Neuronal stem cell (in vitro differentiated cells): Measurements from ENCODE around the gene ASPM.

Experiments used
- DNase-seq: peaks from one replicate; pipeline ENCODE4 v3.0.0-alpha.2; 2013; ENCODE audit warnings: low spot score
- H2AFZ ChIP-seq: one replicate; pipeline ENCODE4 v1.6.1; 2013; ENCODE audit warnings: mild to moderate bottlenecking, low read length, inconsistent platforms
- H2AK5ac ChIP-seq: 2 replicates; pipeline ENCODE4 v1.6.1; 2013; ENCODE audit warnings: low read depth, mild to moderate bottlenecking, inconsistent platforms, low read length, moderate library complexity, mixed read lengths
- H2BK120ac ChIP-seq: 2 replicates; pipeline ENCODE4 v1.6.1; 2013; ENCODE audit warnings: low read depth, mild to moderate bottlenecking, inconsistent platforms, low read length, moderate library complexity, mixed read lengths
- H2BK12ac ChIP-seq: one replicate; pipeline ENCODE4 v1.6.1; 2013; ENCODE audit warnings: low read length, inconsistent platforms
- H2BK15ac ChIP-seq: 2 replicates; pipeline ENCODE4 v1.6.1; 2013; ENCODE audit warnings: mild to moderate bottlenecking, low read length, inconsistent platforms, mixed read lengths
- H2BK5ac ChIP-seq: one replicate; pipeline ENCODE4 v1.6.1; 2013; ENCODE audit warnings: inconsistent platforms, mild to moderate bottlenecking, low read length, moderate library complexity
- H3K14ac ChIP-seq: one replicate; pipeline ENCODE4 v1.6.1; 2013; ENCODE audit warnings: low read length, inconsistent platforms
- H3K18ac ChIP-seq: 2 replicates; pipeline ENCODE4 v1.6.1; 2013; ENCODE audit warnings: low read length, inconsistent platforms
- H3K23ac ChIP-seq: 2 replicates; pipeline ENCODE4 v1.6.1; 2013; ENCODE audit warnings: low read depth, mild to moderate bottlenecking, mixed read lengths, low read length, inconsistent platforms; ENCODE audit not compliant: poor library complexity
- H3K27ac ChIP-seq: replicated peaks from 3 replicates; pipeline ENCODE4 v1.5.1; 2013; ENCODE audit warnings: low read length, inconsistent platforms
- H3K27me3 ChIP-seq, 3 experiments: 2 replicates each; pipeline ENCODE4 v1.6.1; 2013; ENCODE audit warnings: low read length in 3 of 3, mild to moderate bottlenecking in 2 of 3, inconsistent platforms in 1 of 3, low read depth in 1 of 3, mixed read lengths in 1 of 3, moderate library complexity in 1 of 3; ENCODE audit not compliant: control insufficient read depth in 3 of 3, insufficient read depth in 3 of 3
- H3K36me3 ChIP-seq, 2 donors: replicated peaks in 1 of 2; 2 replicates each; pipeline ENCODE4 v1.6.1; 2013; ENCODE audit warnings: low read length in 2 of 2; ENCODE audit not compliant: control insufficient read depth in 2 of 2, insufficient read depth in 2 of 2
- H3K4ac ChIP-seq: 2 replicates; pipeline ENCODE4 v1.6.1; 2013; ENCODE audit warnings: inconsistent platforms, mild to moderate bottlenecking, low read length, moderate library complexity
- H3K4me1 ChIP-seq, 2 donors: 1 replicate in 1 of 2; 2 replicates in 1 of 2; pipeline ENCODE4 v1.6.1; 2013; ENCODE audit warnings: low read length in 2 of 2, low read depth in 1 of 2; ENCODE audit not compliant: control insufficient read depth in 2 of 2, insufficient read depth in 1 of 2
- H3K4me2 ChIP-seq: one replicate; pipeline ENCODE4 v1.6.1; 2013; ENCODE audit warnings: mild to moderate bottlenecking, low read length, inconsistent platforms; ENCODE audit not compliant: insufficient read depth, poor library complexity, severe bottlenecking
- H3K4me3 ChIP-seq, 2 donors: 2 replicates each; pipeline ENCODE4 v1.5.1; 2013; ENCODE audit warnings: low read length in 2 of 2, mild to moderate bottlenecking in 2 of 2, inconsistent platforms in 1 of 2, moderate library complexity in 1 of 2
- H3K79me1 ChIP-seq: one replicate; pipeline ENCODE4 v1.6.1; 2013; ENCODE audit warnings: low read depth, mild to moderate bottlenecking, inconsistent platforms, low read length, moderate library complexity
- H3K9ac ChIP-seq: one replicate; pipeline ENCODE4 v1.6.1; 2013; ENCODE audit warnings: mild to moderate bottlenecking, low read depth, low read length, inconsistent platforms; ENCODE audit not compliant: poor library complexity
- H3K9me3 ChIP-seq, 2 donors: replicated peaks in 1 of 2; 2 replicates each; pipeline versions ENCODE3 to v1.6.1; 2013; ENCODE audit warnings: low read length in 2 of 2, mild to moderate bottlenecking in 2 of 2, inconsistent platforms in 1 of 2, low read depth in 1 of 2, mixed read lengths in 1 of 2, moderate library complexity in 1 of 2; ENCODE audit not compliant: control insufficient read depth in 2 of 2, insufficient read depth in 1 of 2
- H4K8ac ChIP-seq: one replicate; pipeline ENCODE4 v1.6.1; 2013; ENCODE audit warnings: low read depth, mild to moderate bottlenecking, inconsistent platforms, low read length, moderate library complexity
- H4K91ac ChIP-seq: one replicate; pipeline ENCODE4 v1.6.1; 2013; ENCODE audit warnings: low read length, low read depth, mild to moderate bottlenecking, inconsistent platforms; ENCODE audit not compliant: poor library complexity
- WGBS, 2 donors: extraction: QIAGEN DNeasy Blood & Tissue Kit; methylation state at CpG; one replicate each; pipeline ENCODE4 v1.1.7; 2013; ENCODE audit warnings: missing lambda C conversion rate in 2 of 2, mixed read lengths in 1 of 2; ENCODE audit not compliant: insufficient read length in 2 of 2, insufficient replicate concordance in 1 of 2; ENCODE audit errors: extremely low coverage in 2 of 2; 5-methylcytosine and 5-hydroxymethylcytosine counted together

ASPM gene

DNA sequence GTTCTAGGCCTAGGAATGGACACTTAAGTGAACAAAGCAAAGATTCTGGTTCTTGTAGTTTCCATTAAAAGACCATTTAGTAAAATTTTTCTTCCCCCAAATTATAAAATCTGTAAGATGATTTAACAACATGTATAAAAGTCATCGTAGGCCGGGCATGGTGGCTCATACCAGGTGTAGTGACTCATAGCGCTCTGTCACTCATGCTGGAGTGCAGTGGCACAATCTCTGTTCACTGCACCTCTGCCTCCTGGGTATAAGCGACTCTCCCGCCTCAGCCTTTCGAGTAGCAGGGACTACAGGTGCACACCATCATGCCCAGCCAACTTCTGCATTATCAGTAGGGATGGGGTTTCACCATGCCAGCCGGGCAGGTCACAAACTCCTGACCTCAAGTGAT lies 9.1 kb downstream of the ASPM start:
- Histone ChIP-seq H2BK12ac (no peak overlapping the region), H4K8ac (no peak overlapping the region), H3K27ac (no peak overlapping the region), H2BK15ac (no peak overlapping the region), H2BK5ac (no peak overlapping the region), H3K4me2 (no peak overlapping the region), H3K4me1 (no peaks in the 10 kb centered on the region), H3K4ac (no peak overlapping the region), H3K79me1 (no peaks in the 10 kb centered on the region), H2AK5ac (no peak overlapping the region), H2BK120ac (no peak overlapping the region), H3K9ac (no peak overlapping the region), H4K91ac (no peak overlapping the region), H3K4me3 (no peak overlapping the region), H3K23ac (no peak overlapping the region), H3K14ac (no peak overlapping the region), H3K18ac (no peak overlapping the region), H3K36me3 (peaks cover 9 to 100% of the 10 kb centered on the region in 2 donors), H3K9me3 (peaks cover 0 to 9% of the 10 kb centered on the region in 2 donors), H2AFZ (no peak overlapping the region), H3K27me3 (no peaks in the 10 kb centered on the region)
- WGBS, 2 donors, result no CpG with 5 or more reads among the region's 7 CpGs
- DNase-seq, result no peak

DNA sequence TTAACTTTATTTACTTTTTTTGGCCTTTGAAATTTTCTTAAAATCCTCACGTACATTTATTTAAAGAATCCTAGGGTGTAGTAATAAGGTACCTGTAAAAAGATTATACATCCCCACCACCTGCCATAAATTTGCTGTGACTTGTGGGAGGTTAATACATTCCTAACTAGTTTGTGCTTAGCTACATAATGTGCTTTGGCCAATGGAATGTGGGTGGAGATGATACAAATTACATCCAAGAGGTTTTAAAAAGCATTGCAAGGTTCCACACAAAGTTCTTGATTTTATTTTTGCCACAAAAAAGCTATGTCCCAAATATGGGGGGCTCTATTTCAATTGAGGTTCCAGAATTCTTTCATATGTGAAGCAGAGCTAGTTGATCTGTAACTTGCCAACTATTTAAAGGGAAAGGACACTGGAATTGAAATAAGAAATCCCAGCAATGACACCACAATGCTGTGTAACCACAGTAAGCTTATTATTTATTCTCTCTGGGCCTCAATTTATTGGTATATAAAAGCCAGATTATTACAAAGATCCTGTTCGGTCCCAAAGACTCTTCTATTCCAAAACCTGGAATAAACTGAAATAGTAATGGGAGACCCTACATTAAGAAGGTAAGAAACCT lies 15.7 kb downstream of the ASPM start:
- no CpG with 5 or more reads among the region's 2 CpGs for WGBS, 2 donors
- Histone ChIP-seq H3K27me3 (no peaks in the 10 kb centered on the region), H3K36me3 (peaks cover 3 to 100% of the 10 kb centered on the region in 2 donors)

DNA sequence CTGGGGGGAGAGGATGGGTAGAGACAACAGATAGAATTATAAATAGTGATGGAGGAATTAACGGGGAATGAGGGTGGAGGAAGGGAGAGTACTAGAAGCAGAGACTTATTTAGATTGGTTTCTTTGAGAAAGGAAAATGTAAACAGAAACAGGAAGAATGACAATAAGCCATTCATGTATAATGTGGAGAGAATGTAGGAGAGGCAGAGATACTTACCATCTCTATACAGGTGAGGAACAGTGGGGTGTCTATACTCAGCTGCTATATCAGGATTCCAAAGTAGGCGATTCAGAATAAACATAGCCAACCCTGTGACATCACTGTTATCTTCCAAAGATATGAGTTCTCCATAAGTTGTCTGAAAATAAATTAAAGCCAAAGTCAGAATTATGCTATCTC lies 16.8 kb downstream of the ASPM start:
- no peak for DNase-seq
- Histone ChIP-seq H2BK15ac (no peak overlapping the region), H4K91ac (no peak overlapping the region), H2AFZ (no peak overlapping the region), H3K18ac (no peak overlapping the region), H2BK5ac (no peak overlapping the region), H2BK12ac (no peak overlapping the region), H3K36me3 (peaks cover 3 to 100% of the 10 kb centered on the region in 2 donors), H3K9ac (no peak overlapping the region), H4K8ac (no peak overlapping the region), H2AK5ac (no peak overlapping the region), H3K4me3 (no peak overlapping the region), H3K9me3 (no peaks in the 10 kb centered on the region), H3K14ac (no peak overlapping the region), H3K27ac (no peak overlapping the region), H3K79me1 (no peaks in the 10 kb centered on the region), H3K4me1 (no peaks in the 10 kb centered on the region), H3K4ac (no peak overlapping the region), H3K27me3 (no peaks in the 10 kb centered on the region), H3K4me2 (no peak overlapping the region), H3K23ac (no peak overlapping the region), H2BK120ac (no peak overlapping the region)
- WGBS, 2 donors, result 100% methylated on average over 1 of the region's 2 CpGs; no CpG with 5 or more reads in 1 of the 2 donors

More for the DNA sequence above, 15.7 kb downstream of the ASPM start:
- H3K4me1 ChIP-seq, result no peaks in the 10 kb centered on the region
- H4K8ac ChIP-seq, result no peak overlapping the region
- no peak overlapping the region for H2AFZ ChIP-seq
- no peak overlapping the region for H2BK120ac ChIP-seq
- no peak overlapping the region for H2AK5ac ChIP-seq
- no peak overlapping the region for H2BK5ac ChIP-seq
- H3K27ac ChIP-seq, result no peak overlapping the region
- no peak overlapping the region for H3K23ac ChIP-seq
- H3K4ac ChIP-seq, result no peak overlapping the region
- H2BK12ac ChIP-seq, result no peak overlapping the region
- no peak overlapping the region for H3K4me2 ChIP-seq
- H3K4me3 ChIP-seq, result no peak overlapping the region
- no peak overlapping the region for H3K18ac ChIP-seq
- H3K79me1 ChIP-seq, result no peaks in the 10 kb centered on the region
- H3K9ac ChIP-seq, result no peak overlapping the region
- H3K9me3 ChIP-seq, result no peaks in the 10 kb centered on the region
- H4K91ac ChIP-seq, result no peak overlapping the region
- no peak for DNase-seq
- H3K14ac ChIP-seq, result no peak overlapping the region
- no peak overlapping the region for H2BK15ac ChIP-seq

DNA sequence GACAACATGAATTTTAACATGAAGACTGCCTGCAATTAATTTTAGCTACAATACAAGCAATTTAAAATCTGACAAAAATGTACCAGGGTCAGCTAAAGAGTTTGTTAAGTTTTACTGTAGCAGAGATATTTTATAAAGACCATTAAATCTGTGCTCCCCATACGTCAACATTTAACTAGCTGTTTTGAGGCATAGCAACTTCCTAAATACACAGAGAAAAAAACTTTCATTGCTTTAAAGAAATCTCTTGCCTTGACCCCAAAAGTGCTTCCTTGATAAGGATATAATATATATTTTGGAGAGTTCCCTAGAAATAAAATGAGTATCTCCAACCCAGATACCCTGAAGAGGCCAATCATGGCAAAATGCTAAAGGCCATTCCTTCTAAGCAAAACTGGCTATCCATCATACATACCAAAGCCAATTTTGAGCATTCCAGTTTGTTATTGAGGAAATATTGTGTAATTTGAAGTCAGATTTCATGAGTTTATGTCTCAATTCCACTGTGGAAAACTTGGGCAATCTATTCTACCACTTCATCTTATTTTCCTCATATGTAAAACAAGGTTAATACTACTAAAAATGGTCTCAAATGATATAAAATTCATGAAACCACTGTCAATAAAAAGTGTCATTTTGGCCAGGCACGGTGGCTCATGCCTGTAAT lies 19.1 kb downstream of the ASPM start:
- H4K91ac ChIP-seq, result no peak overlapping the region
- H3K14ac ChIP-seq, result no peak overlapping the region
- H3K4me3 ChIP-seq, result no peak overlapping the region
- H3K9ac ChIP-seq, result no peak overlapping the region
- H3K4ac ChIP-seq, result no peak overlapping the region
- H3K4me2 ChIP-seq, result no peak overlapping the region
- H3K23ac ChIP-seq, result no peak overlapping the region
- no peak overlapping the region for H3K27ac ChIP-seq
- no peak overlapping the region for H2AK5ac ChIP-seq
- no peak overlapping the region for H2BK15ac ChIP-seq
- no CpG with 5 or more reads among the region's 2 CpGs for WGBS, 2 donors
- H3K27me3 ChIP-seq, result no peaks in the 10 kb centered on the region
- H3K9me3 ChIP-seq, result no peaks in the 10 kb centered on the region
- no peak for DNase-seq
- H2AFZ ChIP-seq, result no peak overlapping the region
- H2BK120ac ChIP-seq, result no peak overlapping the region
- no peak overlapping the region for H3K18ac ChIP-seq
- H3K79me1 ChIP-seq, result no peaks in the 10 kb centered on the region
- H4K8ac ChIP-seq, result no peak overlapping the region
- no peaks in the 10 kb centered on the region for H3K4me1 ChIP-seq
- H3K36me3 ChIP-seq, result peaks cover 5 to 100% of the 10 kb centered on the region in 2 donors
- no peak overlapping the region for H2BK12ac ChIP-seq
- no peak overlapping the region for H2BK5ac ChIP-seq
